ENCODE data around the gene ASXL1.

The ASXL1 gene

GRCh38 chr20:32411955-32412706, 54.0 kb downstream of the ASXL1 start:
- no peak for DNase-seq

GRCh38 chr20:32415494-32415893, 57.4 kb downstream of the ASXL1 start:
- no peak for DNase-seq

GRCh38 chr20:32416206-32416605, 58.1 kb downstream of the ASXL1 start:
- DNase-seq, result no peak

GRCh38 chr20:32418376-32418775, 60.2 kb downstream of the ASXL1 start:
- DNase-seq, result no peak

GRCh38 chr20:32421290-32421689, 63.2 kb downstream of the ASXL1 start:
- no peak for DNase-seq

- no peak for DNase-seq
Measured at GRCh38 chr20:32427996-32428395, 69.9 kb downstream of the ASXL1 start.

- DNase-seq, result no peak
Measured at GRCh38 chr20:32429343-32429742, 71.2 kb downstream of the ASXL1 start.

GRCh38 chr20:32429745-32430360, 71.7 kb downstream of the ASXL1 start:
- no peak for DNase-seq

- DNase-seq, result no peak
Measured at GRCh38 chr20:32431457-32431856, 73.3 kb downstream of the ASXL1 start.

- no peak for DNase-seq
Measured at GRCh38 chr20:32432277-32432676, 74.1 kb downstream of the ASXL1 start.

- no peak for DNase-seq
Measured at GRCh38 chr20:32433311-32434021, 75.3 kb downstream of the ASXL1 start.

GRCh38 chr20:32434434-32434833, 76.3 kb downstream of the ASXL1 start:
- DNase-seq, result no peak

GRCh38 chr20:32435449-32436107, 77.4 kb downstream of the ASXL1 start:
- DNase-seq, result no peak

GRCh38 chr20:32436142-32436861, 78.2 kb downstream of the ASXL1 start:
- no peak for DNase-seq

- DNase-seq, result no peak
Measured at GRCh38 chr20:32436968-32437367, 78.8 kb downstream of the ASXL1 start.

- DNase-seq, result no peak
Measured at GRCh38 chr20:32437391-32438074, 79.4 kb downstream of the ASXL1 start.

- no peak for DNase-seq
Measured at GRCh38 chr20:32438331-32438858, 80.3 kb downstream of the ASXL1 start.

- DNase-seq, result no peak
Measured at GRCh38 chr20:32439132-32439829, 81.2 kb downstream of the ASXL1 start.

- DNase-seq, result no peak
Measured at GRCh38 chr20:32440069-32440757, 82.1 kb downstream of the ASXL1 start.

- no peak for DNase-seq
Measured at GRCh38 chr20:32440758-32441078, 82.6 kb downstream of the ASXL1 start.

- DNase-seq, result no peak
Measured at GRCh38 chr20:32441638-32442037, 83.5 kb downstream of the ASXL1 start.

Measured in stimulated activated CD4-positive, alpha-beta T cell treated with anti-CD3 and anti-CD28 coated beads, Interleukin-4, amount 100 ng/mL, for 1 hour (primary cell).